ENCODE data around the gene ZNF195.

DNA sequence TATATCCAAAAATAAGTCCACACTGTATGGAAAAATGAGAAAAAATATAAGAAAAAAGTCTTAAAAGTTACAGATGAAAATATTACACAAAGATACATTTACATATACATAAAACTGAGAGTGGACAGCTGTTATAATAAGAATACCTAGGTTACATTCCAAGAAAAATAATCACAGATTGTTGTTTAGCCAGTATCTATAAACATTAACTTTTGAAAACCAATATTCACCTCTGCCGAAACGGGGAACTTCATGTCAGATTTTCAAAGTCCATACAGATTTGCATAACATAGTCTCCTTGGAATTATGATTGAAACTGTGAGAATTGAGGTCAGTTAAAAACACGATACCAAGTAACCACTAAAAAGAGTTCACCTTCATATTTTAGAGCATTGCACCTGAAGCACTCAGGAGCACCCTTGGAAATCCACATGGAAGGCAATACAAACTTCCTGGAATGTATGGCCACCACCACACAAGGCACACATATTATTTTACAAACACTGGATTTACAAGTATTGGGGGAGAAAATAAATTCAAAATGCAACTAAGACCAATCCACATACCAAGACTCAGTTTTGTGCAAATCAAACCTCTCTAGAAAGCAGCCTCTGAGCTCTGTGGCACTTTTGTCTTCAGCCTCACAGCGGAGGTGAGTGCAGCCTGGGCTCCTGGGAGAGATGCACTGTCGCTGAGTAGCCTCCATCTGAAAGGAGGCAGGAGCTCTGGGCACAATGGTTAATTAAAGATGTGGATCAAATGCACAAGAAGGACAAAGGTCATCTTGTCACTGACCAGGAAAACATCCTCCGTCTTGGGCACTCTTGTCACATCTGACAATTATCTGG is 34.4 kb downstream of the ZNF195 start:
- TF ChIP-seq POLR2A (IDR thresholded peaks at IDR 0.05) = no peak
- TF ChIP-seq, protein P1, sequence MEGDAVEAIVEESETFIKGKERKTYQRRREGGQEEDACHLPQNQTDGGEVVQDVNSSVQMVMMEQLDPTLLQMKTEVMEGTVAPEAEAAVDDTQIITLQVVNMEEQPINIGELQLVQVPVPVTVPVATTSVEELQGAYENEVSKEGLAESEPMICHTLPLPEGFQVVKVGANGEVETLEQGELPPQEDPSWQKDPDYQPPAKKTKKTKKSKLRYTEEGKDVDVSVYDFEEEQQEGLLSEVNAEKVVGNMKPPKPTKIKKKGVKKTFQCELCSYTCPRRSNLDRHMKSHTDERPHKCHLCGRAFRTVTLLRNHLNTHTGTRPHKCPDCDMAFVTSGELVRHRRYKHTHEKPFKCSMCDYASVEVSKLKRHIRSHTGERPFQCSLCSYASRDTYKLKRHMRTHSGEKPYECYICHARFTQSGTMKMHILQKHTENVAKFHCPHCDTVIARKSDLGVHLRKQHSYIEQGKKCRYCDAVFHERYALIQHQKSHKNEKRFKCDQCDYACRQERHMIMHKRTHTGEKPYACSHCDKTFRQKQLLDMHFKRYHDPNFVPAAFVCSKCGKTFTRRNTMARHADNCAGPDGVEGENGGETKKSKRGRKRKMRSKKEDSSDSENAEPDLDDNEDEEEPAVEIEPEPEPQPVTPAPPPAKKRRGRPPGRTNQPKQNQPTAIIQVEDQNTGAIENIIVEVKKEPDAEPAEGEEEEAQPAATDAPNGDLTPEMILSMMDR (IDR thresholded peaks at IDR 0.05 in 8 of 11, conservative IDR thresholded peaks at IDR 0.05 in 3 of 11) = no peak
